Measurements from ENCODE around the gene VSIG8.

Gene VSIG8

GRCh38 chr1:159897962-159898361, 35.5 kb upstream of the VSIG8 start:
- Histone ChIP-seq H3K9ac (ENCODE audit: low read length in 2 of 2) (no peak overlapping the region), H3K4me3 (ENCODE audit: low read length in 2 of 2) (no peak overlapping the region), H3K27ac (ENCODE audit: low read length) (no peak overlapping the region), H3K4me1 (ENCODE audit: control insufficient read depth, insufficient read depth, low read length) (peaks cover 8% of the 10 kb centered on the region), H3K9me3 (ENCODE audit: control insufficient read depth in 2 of 2, low read length in 2 of 2) (no peaks in the 10 kb centered on the region), H3K36me3 (ENCODE audit: control insufficient read depth in 2 of 2, insufficient read depth in 2 of 2, low read length in 2 of 2) (no peaks in the 10 kb centered on the region), H3K27me3 (ENCODE audit: control insufficient read depth in 1 of 2, insufficient read depth in 2 of 2, low read length in 2 of 2) (no peaks in the 10 kb centered on the region)

- Histone ChIP-seq H3K27me3 (ENCODE audit: control insufficient read depth in 1 of 2, insufficient read depth in 2 of 2, low read length in 2 of 2) (no peaks in the 10 kb centered on the region), H3K9ac (ENCODE audit: low read length in 2 of 2) (no peak overlapping the region), H3K36me3 (ENCODE audit: control insufficient read depth in 2 of 2, insufficient read depth in 2 of 2, low read length in 2 of 2) (no peaks in the 10 kb centered on the region), H3K4me3 (ENCODE audit: low read length in 2 of 2) (no peak overlapping the region), H3K27ac (ENCODE audit: low read length) (no peak overlapping the region), H3K9me3 (ENCODE audit: control insufficient read depth in 2 of 2, low read length in 2 of 2) (no peaks in the 10 kb centered on the region), H3K4me1 (ENCODE audit: control insufficient read depth, insufficient read depth, low read length) (peaks cover 8% of the 10 kb centered on the region)
These were observed 34.1 kb upstream of the VSIG8 start for GRCh38 chr1:159896546-159896930.

GRCh38 chr1:159895836-159896545, 33.5 kb upstream of the VSIG8 start:
- no peak overlapping the region for H3K4me3 ChIP-seq (ENCODE audit: low read length in 2 of 2)
- H3K9me3 ChIP-seq (ENCODE audit: control insufficient read depth in 2 of 2, low read length in 2 of 2) = no peaks in the 10 kb centered on the region
- H3K4me1 ChIP-seq (ENCODE audit: control insufficient read depth, insufficient read depth, low read length) = peaks cover 8% of the 10 kb centered on the region
- no peak overlapping the region for H3K27ac ChIP-seq (ENCODE audit: low read length)
- no peaks in the 10 kb centered on the region for H3K36me3 ChIP-seq (ENCODE audit: control insufficient read depth in 2 of 2, insufficient read depth in 2 of 2, low read length in 2 of 2)
- H3K9ac ChIP-seq (ENCODE audit: low read length in 2 of 2) = no peak overlapping the region
- no peaks in the 10 kb centered on the region for H3K27me3 ChIP-seq (ENCODE audit: control insufficient read depth in 1 of 2, insufficient read depth in 2 of 2, low read length in 2 of 2)

GRCh38 chr1:159895286-159895685, 32.8 kb upstream of the VSIG8 start:
- Histone ChIP-seq H3K9ac (ENCODE audit: low read length in 2 of 2) (no peak overlapping the region), H3K9me3 (ENCODE audit: control insufficient read depth in 2 of 2, low read length in 2 of 2) (no peaks in the 10 kb centered on the region), H3K4me3 (ENCODE audit: low read length in 2 of 2) (no peak overlapping the region), H3K36me3 (ENCODE audit: control insufficient read depth in 2 of 2, insufficient read depth in 2 of 2, low read length in 2 of 2) (no peaks in the 10 kb centered on the region), H3K27me3 (ENCODE audit: control insufficient read depth in 1 of 2, insufficient read depth in 2 of 2, low read length in 2 of 2) (no peaks in the 10 kb centered on the region), H3K27ac (ENCODE audit: low read length) (no peak overlapping the region), H3K4me1 (ENCODE audit: control insufficient read depth, insufficient read depth, low read length) (peaks cover 6% of the 10 kb centered on the region)

- Histone ChIP-seq H3K27me3 (ENCODE audit: control insufficient read depth in 1 of 2, insufficient read depth in 2 of 2, low read length in 2 of 2) (no peaks in the 10 kb centered on the region), H3K9me3 (ENCODE audit: control insufficient read depth in 2 of 2, low read length in 2 of 2) (no peaks in the 10 kb centered on the region), H3K36me3 (ENCODE audit: control insufficient read depth in 2 of 2, insufficient read depth in 2 of 2, low read length in 2 of 2) (no peaks in the 10 kb centered on the region), H3K4me3 (ENCODE audit: low read length in 2 of 2) (no peak overlapping the region), H3K9ac (ENCODE audit: low read length in 2 of 2) (no peak overlapping the region), H3K27ac (ENCODE audit: low read length) (no peak overlapping the region), H3K4me1 (ENCODE audit: control insufficient read depth, insufficient read depth, low read length) (peaks cover 4% of the 10 kb centered on the region)
These were observed 30.5 kb upstream of the VSIG8 start for GRCh38 chr1:159892944-159893343.

- Histone ChIP-seq H3K36me3 (ENCODE audit: control insufficient read depth in 2 of 2, insufficient read depth in 2 of 2, low read length in 2 of 2) (no peaks in the 10 kb centered on the region), H3K27me3 (ENCODE audit: control insufficient read depth in 1 of 2, insufficient read depth in 2 of 2, low read length in 2 of 2) (no peaks in the 10 kb centered on the region), H3K4me1 (ENCODE audit: control insufficient read depth, insufficient read depth, low read length) (peaks cover 4% of the 10 kb centered on the region), H3K4me3 (ENCODE audit: low read length in 2 of 2) (no peak overlapping the region), H3K9ac (ENCODE audit: low read length in 2 of 2) (no peak overlapping the region), H3K9me3 (ENCODE audit: control insufficient read depth in 2 of 2, low read length in 2 of 2) (no peaks in the 10 kb centered on the region), H3K27ac (ENCODE audit: low read length) (no peak overlapping the region)
These were observed 29.1 kb upstream of the VSIG8 start for GRCh38 chr1:159891275-159892157.

- no peaks in the 10 kb centered on the region for H3K27me3 ChIP-seq (ENCODE audit: control insufficient read depth in 1 of 2, insufficient read depth in 2 of 2, low read length in 2 of 2)
- H3K9me3 ChIP-seq (ENCODE audit: control insufficient read depth in 2 of 2, low read length in 2 of 2) = no peaks in the 10 kb centered on the region
- no peak overlapping the region for H3K4me3 ChIP-seq (ENCODE audit: low read length in 2 of 2)
- no peak overlapping the region for H3K27ac ChIP-seq (ENCODE audit: low read length)
- peaks cover 4% of the 10 kb centered on the region for H3K4me1 ChIP-seq (ENCODE audit: control insufficient read depth, insufficient read depth, low read length)
- no peak overlapping the region for H3K9ac ChIP-seq (ENCODE audit: low read length in 2 of 2)
- H3K36me3 ChIP-seq (ENCODE audit: control insufficient read depth in 2 of 2, insufficient read depth in 2 of 2, low read length in 2 of 2) = no peaks in the 10 kb centered on the region
These were observed 27.9 kb upstream of the VSIG8 start for GRCh38 chr1:159890390-159890789.

GRCh38 chr1:159889821-159890252, 27.4 kb upstream of the VSIG8 start:
- no peaks in the 10 kb centered on the region for H3K27me3 ChIP-seq (ENCODE audit: control insufficient read depth in 1 of 2, insufficient read depth in 2 of 2, low read length in 2 of 2)
- no peaks in the 10 kb centered on the region for H3K9me3 ChIP-seq (ENCODE audit: control insufficient read depth in 2 of 2, low read length in 2 of 2)
- no peak overlapping the region for H3K4me3 ChIP-seq (ENCODE audit: low read length in 2 of 2)
- H3K4me1 ChIP-seq (ENCODE audit: control insufficient read depth, insufficient read depth, low read length) = peaks cover 4% of the 10 kb centered on the region
- peak overlapping the region; percentile 24 for H3K27ac ChIP-seq (ENCODE audit: low read length)
- H3K36me3 ChIP-seq (ENCODE audit: control insufficient read depth in 2 of 2, insufficient read depth in 2 of 2, low read length in 2 of 2) = no peaks in the 10 kb centered on the region
- H3K9ac ChIP-seq (ENCODE audit: low read length in 2 of 2) = no peak overlapping the region

GRCh38 chr1:159889202-159889601, 26.7 kb upstream of the VSIG8 start:
- H3K9me3 ChIP-seq (ENCODE audit: control insufficient read depth in 2 of 2, low read length in 2 of 2) = no peaks in the 10 kb centered on the region
- no peaks in the 10 kb centered on the region for H3K27me3 ChIP-seq (ENCODE audit: control insufficient read depth in 1 of 2, insufficient read depth in 2 of 2, low read length in 2 of 2)
- no peak overlapping the region for H3K9ac ChIP-seq (ENCODE audit: low read length in 2 of 2)
- H3K36me3 ChIP-seq (ENCODE audit: control insufficient read depth in 2 of 2, insufficient read depth in 2 of 2, low read length in 2 of 2) = no peaks in the 10 kb centered on the region
- no peak overlapping the region for H3K4me3 ChIP-seq (ENCODE audit: low read length in 2 of 2)
- H3K27ac ChIP-seq (ENCODE audit: low read length) = no peak overlapping the region
- H3K4me1 ChIP-seq (ENCODE audit: control insufficient read depth, insufficient read depth, low read length) = peaks cover 4% of the 10 kb centered on the region

- H3K9ac ChIP-seq (ENCODE audit: low read length in 2 of 2) = no peak overlapping the region
These were observed 21.8 kb upstream of the VSIG8 start for GRCh38 chr1:159884296-159884695.

GRCh38 chr1:159883134-159883533, 20.7 kb upstream of the VSIG8 start:
- Histone ChIP-seq H3K4me3 (ENCODE audit: low read length in 2 of 2) (no peak overlapping the region), H3K36me3 (ENCODE audit: control insufficient read depth in 2 of 2, insufficient read depth in 2 of 2, low read length in 2 of 2) (no peaks in the 10 kb centered on the region), H3K27ac (ENCODE audit: low read length) (no peak overlapping the region), H3K9ac (ENCODE audit: low read length in 2 of 2) (no peak overlapping the region), H3K4me1 (ENCODE audit: control insufficient read depth, insufficient read depth, low read length) (peaks cover 2% of the 10 kb centered on the region), H3K9me3 (ENCODE audit: control insufficient read depth in 2 of 2, low read length in 2 of 2) (no peaks in the 10 kb centered on the region), H3K27me3 (ENCODE audit: control insufficient read depth in 1 of 2, insufficient read depth in 2 of 2, low read length in 2 of 2) (no peaks in the 10 kb centered on the region)

More at GRCh38 chr1:159884296-159884695, 21.8 kb upstream of the VSIG8 start:
- no peaks in the 10 kb centered on the region for H3K27me3 ChIP-seq (ENCODE audit: control insufficient read depth in 1 of 2, insufficient read depth in 2 of 2, low read length in 2 of 2)
- peaks cover 2% of the 10 kb centered on the region for H3K4me1 ChIP-seq (ENCODE audit: control insufficient read depth, insufficient read depth, low read length)
- no peak overlapping the region for H3K27ac ChIP-seq (ENCODE audit: low read length)
- no peaks in the 10 kb centered on the region for H3K36me3 ChIP-seq (ENCODE audit: control insufficient read depth in 2 of 2, insufficient read depth in 2 of 2, low read length in 2 of 2)
- H3K4me3 ChIP-seq (ENCODE audit: low read length in 2 of 2) = no peak overlapping the region
- no peaks in the 10 kb centered on the region for H3K9me3 ChIP-seq (ENCODE audit: control insufficient read depth in 2 of 2, low read length in 2 of 2)

All from stomach smooth muscle (tissue), 2 donors.